GM21717 (cell line): ENCODE measurements around the gene ZSWIM3.

Source experiments
- ATAC-seq: cut with Tn5 transposase; IDR thresholded peaks from one replicate; pipeline ENCODE4 v1.9.1; 2021; ENCODE audit warnings: mild to moderate bottlenecking, moderate library complexity; ENCODE audit not compliant: unreplicated experiment

Gene ZSWIM3

GRCh38 chr20:45927071-45927878 is 69.9 kb downstream of the ZSWIM3 start:
- no peak for ATAC-seq
